K562 (cell line): ENCODE data around the gene SRSF9.

Experiments
- ATF1 ChIP-seq, 2 experiments: fragments of 450-650 bp in 1 of 2; IDR thresholded peaks; 2 replicates each; pipeline ENCODE4 v1.6.1; 2016; ENCODE audit warnings: missing compliant biosample characterization in 1 of 2, missing genetic modification characterization in 1 of 2
- CAMTA2 ChIP-seq: fragments of 250-450 bp; sonication (Bioruptor Pico); conservative IDR thresholded peaks from 2 replicates; pipeline ENCODE4 v1.5.1; 2022
- ELF2 ChIP-seq: fragments of 250-450 bp; sonication (Bioruptor Pico); IDR thresholded peaks from 2 replicates; pipeline ENCODE4 v1.5.0; 2021; ENCODE audit warnings: mild to moderate bottlenecking
- ETV1 ChIP-seq: fragments of 450-650 bp; conservative IDR thresholded peaks from 2 replicates; pipeline ENCODE4 v1.6.1; 2016; ENCODE audit warnings: missing genetic modification characterization, control low read depth, low read depth, missing compliant biosample characterization
- HNRNPL ChIP-seq: fragments of 200-400 bp; formaldehyde crosslinking; IDR thresholded peaks from 2 replicates; pipeline ENCODE4 v1.6.1; 2017; ENCODE audit warnings: low read depth, mild to moderate bottlenecking, low read length
- JUND ChIP-seq, 2 experiments: IDR thresholded peaks; 2 replicates in 1 of 2; 3 replicates in 1 of 2; pipeline ENCODE4 v1.6.1; 2011; ENCODE audit warnings: borderline replicate concordance in 2 of 2, low read depth in 2 of 2, low read length in 2 of 2, improper control_type of control experiment in 1 of 2, missing biosample characterization in 1 of 2, missing genetic modification characterization in 1 of 2, missing genetic modification reagents in 1 of 2
- NFYB ChIP-seq: IDR thresholded peaks from 2 replicates; pipeline ENCODE4 v1.6.1; 2011; ENCODE audit warnings: mild to moderate bottlenecking, moderate library complexity; ENCODE audit not compliant: insufficient read length; ENCODE audit errors: extremely low read depth
- POLR2A ChIP-seq: fragments of 450-650 bp; conservative IDR thresholded peaks from 2 replicates; pipeline ENCODE4 v1.6.1; 2016
- POLR2AphosphoS5 ChIP-seq: IDR thresholded peaks from 2 replicates; pipeline ENCODE4 v1.6.1; 2011; ENCODE audit warnings: mild to moderate bottlenecking, low read depth, low read length, moderate library complexity; ENCODE audit not compliant: control insufficient read depth, insufficient read depth
- SMARCC2 ChIP-seq: fragments of 450-650 bp; IDR thresholded peaks from 2 replicates; pipeline ENCODE4 v1.6.1; 2017; ENCODE audit warnings: antibody characterized with exemption, moderate library complexity, mild to moderate bottlenecking, low read depth
- TF ChIP-seq, protein P1 (sequence below), 3 experiments: IDR thresholded peaks in 2 of 3; conservative IDR thresholded peaks in 1 of 3; 2 replicates each; pipeline ENCODE4 v1.5.1; 2011 to 2012; ENCODE audit warnings: low read length in 3 of 3, mild to moderate bottlenecking in 3 of 3, control low read depth in 2 of 3, improper control_type of control experiment in 1 of 3, inconsistent platforms in 1 of 3, low read depth in 1 of 3, mixed read lengths in 1 of 3, moderate library complexity in 1 of 3; ENCODE audit not compliant: insufficient read depth in 2 of 3
- TF ChIP-seq, protein P2 (sequence below): sonication (generic); formaldehyde crosslinking; IDR thresholded peaks from 2 replicates; pipeline ENCODE4 v1.8.1; 2023; ENCODE audit warnings: mild to moderate bottlenecking, missing genetic modification reagents
- TF ChIP-seq, protein P3 (sequence below): fragments of 450-650 bp; formaldehyde crosslinking; IDR thresholded peaks from 2 replicates; pipeline ENCODE4 v1.4.0; 2020; ENCODE audit warnings: mild to moderate bottlenecking, moderate library complexity
- TF ChIP-seq, protein P4 (sequence below), 2 experiments: fragments of 450-650 bp in 1 of 2; sonication (generic) in 1 of 2; formaldehyde crosslinking in 1 of 2; IDR thresholded peaks in 1 of 2; conservative IDR thresholded peaks in 1 of 2; 2 replicates each; pipeline versions ENCODE4 v1.6.1 to v1.8.1; 2016 to 2023; ENCODE audit warnings: mild to moderate bottlenecking in 2 of 2, moderate library complexity in 2 of 2, inconsistent platforms in 1 of 2, missing genetic modification reagents in 1 of 2

DNA sequence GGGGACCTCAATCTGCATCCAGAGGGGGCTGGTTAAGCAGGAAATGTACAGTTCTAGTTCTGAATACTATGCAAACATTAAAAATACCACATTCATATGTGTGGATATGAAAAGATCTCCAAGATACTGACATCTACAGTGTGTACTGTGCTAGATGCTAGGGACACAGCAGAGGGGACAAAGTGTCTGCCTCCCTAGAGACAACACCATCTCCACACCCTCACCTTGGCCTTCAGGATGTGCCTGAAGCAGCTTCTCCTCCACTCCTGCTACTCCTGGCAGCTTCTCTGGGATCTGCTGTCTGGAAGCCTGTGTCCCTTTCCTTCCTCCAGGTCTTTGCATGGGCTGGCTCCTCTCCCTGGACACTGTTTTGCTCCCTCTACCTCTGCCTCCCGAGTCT is 10.7 kb upstream of the SRSF9 start:
- no peak for TF ChIP-seq JUND (IDR thresholded peaks at IDR 0.05; ENCODE audit: borderline replicate concordance, low read depth, low read length)
- TF ChIP-seq JUND (tag; IDR thresholded peaks at IDR 0.05; ENCODE audit: borderline replicate concordance, low read depth, low read length), result no peak
- no peak for TF ChIP-seq CAMTA2 (CRISPR knock-in tag)
- TF ChIP-seq, protein P1, sequence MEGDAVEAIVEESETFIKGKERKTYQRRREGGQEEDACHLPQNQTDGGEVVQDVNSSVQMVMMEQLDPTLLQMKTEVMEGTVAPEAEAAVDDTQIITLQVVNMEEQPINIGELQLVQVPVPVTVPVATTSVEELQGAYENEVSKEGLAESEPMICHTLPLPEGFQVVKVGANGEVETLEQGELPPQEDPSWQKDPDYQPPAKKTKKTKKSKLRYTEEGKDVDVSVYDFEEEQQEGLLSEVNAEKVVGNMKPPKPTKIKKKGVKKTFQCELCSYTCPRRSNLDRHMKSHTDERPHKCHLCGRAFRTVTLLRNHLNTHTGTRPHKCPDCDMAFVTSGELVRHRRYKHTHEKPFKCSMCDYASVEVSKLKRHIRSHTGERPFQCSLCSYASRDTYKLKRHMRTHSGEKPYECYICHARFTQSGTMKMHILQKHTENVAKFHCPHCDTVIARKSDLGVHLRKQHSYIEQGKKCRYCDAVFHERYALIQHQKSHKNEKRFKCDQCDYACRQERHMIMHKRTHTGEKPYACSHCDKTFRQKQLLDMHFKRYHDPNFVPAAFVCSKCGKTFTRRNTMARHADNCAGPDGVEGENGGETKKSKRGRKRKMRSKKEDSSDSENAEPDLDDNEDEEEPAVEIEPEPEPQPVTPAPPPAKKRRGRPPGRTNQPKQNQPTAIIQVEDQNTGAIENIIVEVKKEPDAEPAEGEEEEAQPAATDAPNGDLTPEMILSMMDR (IDR thresholded peaks at IDR 0.05 in 2 of 3, conservative IDR thresholded peaks at IDR 0.05 in 1 of 3; ENCODE audit: insufficient read depth in 2 of 3, low read depth in 1 of 3, low read length in 3 of 3), result no peak
- TF ChIP-seq, protein P2, sequence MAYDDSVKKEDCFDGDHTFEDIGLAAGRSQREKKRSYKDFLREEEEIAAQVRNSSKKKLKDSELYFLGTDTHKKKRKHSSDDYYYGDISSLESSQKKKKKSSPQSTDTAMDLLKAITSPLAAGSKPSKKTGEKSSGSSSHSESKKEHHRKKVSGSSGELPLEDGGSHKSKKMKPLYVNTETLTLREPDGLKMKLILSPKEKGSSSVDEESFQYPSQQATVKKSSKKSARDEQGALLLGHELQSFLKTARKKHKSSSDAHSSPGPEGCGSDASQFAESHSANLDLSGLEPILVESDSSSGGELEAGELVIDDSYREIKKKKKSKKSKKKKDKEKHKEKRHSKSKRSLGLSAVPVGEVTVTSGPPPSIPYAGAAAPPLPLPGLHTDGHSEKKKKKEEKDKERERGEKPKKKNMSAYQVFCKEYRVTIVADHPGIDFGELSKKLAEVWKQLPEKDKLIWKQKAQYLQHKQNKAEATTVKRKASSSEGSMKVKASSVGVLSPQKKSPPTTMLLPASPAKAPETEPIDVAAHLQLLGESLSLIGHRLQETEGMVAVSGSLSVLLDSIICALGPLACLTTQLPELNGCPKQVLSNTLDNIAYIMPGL (CRISPR knock-in tag), result no peak
- TF ChIP-seq NFYB, result no peak
- no peak for TF ChIP-seq ETV1 (tag)
- TF ChIP-seq HNRNPL, result no peak
- TF ChIP-seq, protein P3, sequence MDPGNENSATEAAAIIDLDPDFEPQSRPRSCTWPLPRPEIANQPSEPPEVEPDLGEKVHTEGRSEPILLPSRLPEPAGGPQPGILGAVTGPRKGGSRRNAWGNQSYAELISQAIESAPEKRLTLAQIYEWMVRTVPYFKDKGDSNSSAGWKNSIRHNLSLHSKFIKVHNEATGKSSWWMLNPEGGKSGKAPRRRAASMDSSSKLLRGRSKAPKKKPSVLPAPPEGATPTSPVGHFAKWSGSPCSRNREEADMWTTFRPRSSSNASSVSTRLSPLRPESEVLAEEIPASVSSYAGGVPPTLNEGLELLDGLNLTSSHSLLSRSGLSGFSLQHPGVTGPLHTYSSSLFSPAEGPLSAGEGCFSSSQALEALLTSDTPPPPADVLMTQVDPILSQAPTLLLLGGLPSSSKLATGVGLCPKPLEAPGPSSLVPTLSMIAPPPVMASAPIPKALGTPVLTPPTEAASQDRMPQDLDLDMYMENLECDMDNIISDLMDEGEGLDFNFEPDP, result no peak
- no peak for TF ChIP-seq POLR2AphosphoS5
- TF ChIP-seq, protein P4, sequence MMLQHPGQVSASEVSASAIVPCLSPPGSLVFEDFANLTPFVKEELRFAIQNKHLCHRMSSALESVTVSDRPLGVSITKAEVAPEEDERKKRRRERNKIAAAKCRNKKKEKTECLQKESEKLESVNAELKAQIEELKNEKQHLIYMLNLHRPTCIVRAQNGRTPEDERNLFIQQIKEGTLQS (IDR thresholded peaks at IDR 0.05), result no peak
- TF ChIP-seq, protein P4 (CRISPR knock-in tag; conservative IDR thresholded peaks at IDR 0.05), result no peak
- TF ChIP-seq ELF2, result no peak
- TF ChIP-seq POLR2A, result no peak
- TF ChIP-seq SMARCC2, result no peak
- no peak for TF ChIP-seq ATF1 (CRISPR knock-in tag; IDR thresholded peaks at IDR 0.05)
- TF ChIP-seq ATF1 (tag; IDR thresholded peaks at IDR 0.05), result no peak
